Kidney (tissue), 14 donors: ENCODE results near the gene ZNF620. TPM values are rescaled to one million over a fixed set of nuclear protein-coding genes. Genes with fewer than 3 reads are reported as not detected.
"Not testable (repeated sequence)": the region's sequence is repeated elsewhere in the genome, so short reads cannot be mapped to it uniquely, and the experiment has no call there.

Source experiments
- DNase-seq, 5 donors: peaks; one replicate each; pipeline ENCODE4 v3.0.0-alpha.2; 2013 to 2020
- FAIRE-seq: peaks from 2 replicates; lab custom pipeline; 2012; peaks lifted over from hg19 to GRCh38; lab: Jason Lieb, UNC
- H3K27ac ChIP-seq, 2 donors: one replicate each; pipeline ENCODE4 v1.7.0; 2013; ENCODE audit warnings: low read depth in 2 of 2, low read length in 2 of 2, inconsistent platforms in 1 of 2
- H3K27me3 ChIP-seq: one replicate; pipeline ENCODE4 v1.7.1; 2013; ENCODE audit warnings: low read length, inconsistent platforms; ENCODE audit not compliant: control insufficient read depth, insufficient read depth
- H3K36me3 ChIP-seq, 3 donors: one replicate each; pipeline versions ENCODE4 v1.7.0 to v1.7.1; 2013; ENCODE audit warnings: low read length in 3 of 3, control low read depth in 1 of 3, inconsistent platforms in 1 of 3; ENCODE audit not compliant: insufficient read depth in 3 of 3, control insufficient read depth in 2 of 3
- H3K4me1 ChIP-seq, 3 donors: one replicate each; pipeline versions ENCODE4 v1.7.0 to v1.7.1; 2013; ENCODE audit warnings: low read length in 3 of 3, inconsistent platforms in 1 of 3, low read depth in 1 of 3; ENCODE audit not compliant: control insufficient read depth in 2 of 3, insufficient read depth in 2 of 3
- H3K4me3 ChIP-seq, 3 donors: one replicate each; pipeline versions ENCODE4 v1.7.0 to v1.8.1; 2013; ENCODE audit warnings: low read length in 3 of 3, control low read depth in 1 of 3, inconsistent platforms in 1 of 3
- H3K9ac ChIP-seq, 3 donors: one replicate each; pipeline versions ENCODE4 v1.7.0 to v1.7.1; 2013; ENCODE audit warnings: low read length in 3 of 3, control low read depth in 1 of 3, inconsistent platforms in 1 of 3
- H3K9me3 ChIP-seq, 3 donors: one replicate each; pipeline versions ENCODE4 v1.7.0 to v1.7.1; 2013; ENCODE audit warnings: low read length in 3 of 3, control low read depth in 1 of 3, inconsistent platforms in 1 of 3; ENCODE audit not compliant: control insufficient read depth in 2 of 3, insufficient read depth in 1 of 3
- CTCF ChIP-seq: IDR thresholded peaks from 3 replicates; pipeline ENCODE4 v1.5.1; 2012; ENCODE audit warnings: mild to moderate bottlenecking, moderate library complexity, borderline replicate concordance; ENCODE audit not compliant: insufficient read depth; ENCODE audit errors: extremely low read depth
- intact Hi-C: fragments of 100-400 bp; cut with DNase I; formaldehyde crosslinking; loops from one replicate; pipeline ENCODE4 v1.11.1; 2022
- polyA plus RNA-seq: library from polyadenylated mRNA; stranded (reverse); fragments of 350-450 nt; fragmentation: Illumina TruSeq; extraction: RNeasy Lipid Tissue Mini Kit (QIAGEN cat#74804); gene quantifications from one replicate; pipeline ENCODE4 v1.2.3, GENCODE V29; 2014; ENCODE audit warnings: low read depth, low replicate concordance; ENCODE audit not compliant: insufficient read depth
- total RNA-seq: library from RNA; stranded (reverse); fragmentation: NEBNext Ultra II Directional; extraction: Animal tissue kit (Norgen Biotek cat#: 25700); gene quantifications from one replicate; pipeline ENCODE4 v1.2.1, GENCODE V29; 2021
- donor health status: control.
- donor health status: control.
- donor health status: control.
- donor health status: control.
- donor health status: control.
- donor health status: DM: yes; HTN: yes; CAD: no.
- donor health status: Normal renal cell carcinoma (clear cell type).

ZNF620 gene
- total and polyA plus RNA-seq, 2 donors from 2014 or later: 2.8 to 6.9 TPM

GRCh38 chr3:40557575-40558161 lies 51.8 kb downstream of the ZNF620 start:
- Histone ChIP-seq H3K4me3 (no peak overlapping the region), H3K36me3 (no peaks in the 10 kb centered on the region), H3K9me3 (no peaks in the 10 kb centered on the region), H3K27ac (no peak overlapping the region), H3K4me1 (no peaks in the 10 kb centered on the region), H3K9ac (no peak overlapping the region), H3K27me3 (no peaks in the 10 kb centered on the region)
- DNase-seq (no peak), FAIRE-seq (no peak)
- intact Hi-C loops: no loop called here
- no peak for TF ChIP-seq CTCF

GRCh38 chr3:40562482-40562881 lies 56.6 kb downstream of the ZNF620 start:
- H3K9ac ChIP-seq, DNase-seq, intact Hi-C loops, H3K4me1 ChIP-seq, H3K4me3 ChIP-seq, H3K36me3 ChIP-seq, H3K27me3 ChIP-seq, FAIRE-seq, H3K27ac ChIP-seq, H3K9me3 ChIP-seq: not testable (repeated sequence)

- H3K9ac ChIP-seq, intact Hi-C loops, H3K9me3 ChIP-seq, FAIRE-seq, H3K27me3 ChIP-seq, H3K36me3 ChIP-seq, H3K4me3 ChIP-seq, H3K27ac ChIP-seq, DNase-seq, H3K4me1 ChIP-seq: not testable (repeated sequence)
Measured at GRCh38 chr3:40565629-40566028, 59.8 kb downstream of the ZNF620 start.

GRCh38 chr3:40566694-40567093 lies 60.9 kb downstream of the ZNF620 start:
- TF ChIP-seq CTCF: no peak
- DNase-seq: peak in 3 of 5 donors; percentile 13 to 64 (median 63)
- FAIRE-seq: no peak
- no peaks in the 10 kb centered on the region for H3K36me3 ChIP-seq
- H3K9me3 ChIP-seq: peaks cover 0 to 5% (median 0%) of the 10 kb centered on the region in 3 donors
- H3K4me1 ChIP-seq: no peaks in the 10 kb centered on the region
- intact Hi-C loops: no loop called here
- no peak overlapping the region for H3K27ac ChIP-seq
- H3K9ac ChIP-seq: no peak overlapping the region
- no peaks in the 10 kb centered on the region for H3K27me3 ChIP-seq
- no peak overlapping the region for H3K4me3 ChIP-seq

Other genes with a start within 250 kb of the ZNF620 start
- 48.3 TPM for gene EIF1B, start 196.3 kb upstream of the ZNF620 start, total RNA-seq
- gene EIF1B, start 196.3 kb upstream of the ZNF620 start, polyA plus RNA-seq: 97.8 TPM
- 1.1 TPM for gene ENTPD3, start 118.9 kb upstream of the ZNF620 start, total RNA-seq
- gene ENTPD3, start 118.9 kb upstream of the ZNF620 start, polyA plus RNA-seq: 1.1 TPM
- gene RPL14, start 48.7 kb upstream of the ZNF620 start, total RNA-seq: 1,497 TPM
- 778 TPM for gene RPL14, start 48.7 kb upstream of the ZNF620 start, polyA plus RNA-seq
- 9.0 TPM for gene ZNF619, start 28.9 kb upstream of the ZNF620 start, total RNA-seq
- 1.4 TPM for gene ZNF619, start 28.9 kb upstream of the ZNF620 start, polyA plus RNA-seq
- gene ZNF621, start 18.9 kb downstream of the ZNF620 start, total RNA-seq: 25.4 TPM
- gene ZNF621, start 18.9 kb downstream of the ZNF620 start, polyA plus RNA-seq: 6.9 TPM